K562 (cell line): ENCODE data around the gene IRF2BP1. TPM values are rescaled to one million over a fixed set of nuclear protein-coding genes. Genes with fewer than 3 reads are reported as not detected.

Experiments
- BMI1 ChIP-seq: fragments of 150-350 bp; IDR thresholded peaks from 2 replicates; pipeline ENCODE4 v1.6.1; 2014; ENCODE audit warnings: low read length
- CC2D1A ChIP-seq: fragments of 450-650 bp; IDR thresholded peaks from 2 replicates; pipeline ENCODE4 v1.6.1; 2017; ENCODE audit warnings: mild to moderate bottlenecking
- CREB1 ChIP-seq, 2 experiments: sonication (generic) in 1 of 2; formaldehyde crosslinking in 1 of 2; IDR thresholded peaks; 2 replicates each; pipeline versions ENCODE4 v1.6.1 to v1.8.0; 2012 to 2022; ENCODE audit warnings: inconsistent platforms in 1 of 2, mild to moderate bottlenecking in 1 of 2, missing genetic modification reagents in 1 of 2, moderate library complexity in 1 of 2
- E2F4 ChIP-seq: sonication (generic); formaldehyde crosslinking; IDR thresholded peaks from 2 replicates; pipeline ENCODE4 v1.8.0; 2022; ENCODE audit warnings: mild to moderate bottlenecking, low read depth, missing genetic modification reagents
- EHMT2 ChIP-seq: fragments of 450-650 bp; IDR thresholded peaks from 2 replicates; pipeline ENCODE4 v1.6.1; 2018; ENCODE audit warnings: antibody characterized with exemption
- EZH2 ChIP-seq: IDR thresholded peaks from 2 replicates; pipeline ENCODE4 v1.6.1; 2012; ENCODE audit warnings: low read depth, mild to moderate bottlenecking, inconsistent platforms, low read length, borderline replicate concordance
- GTF2B ChIP-seq: IDR thresholded peaks from 2 replicates; pipeline ENCODE4 v1.6.1; 2011; ENCODE audit not compliant: insufficient read length; ENCODE audit errors: extremely low read depth
- MCM5 ChIP-seq: fragments of 450-650 bp; IDR thresholded peaks from 2 replicates; pipeline ENCODE4 v1.6.1; 2016; ENCODE audit warnings: low read depth
- NR2C1 ChIP-seq, 2 experiments: fragments of 450-650 bp; IDR thresholded peaks; 2 replicates each; pipeline ENCODE4 v1.6.1; 2017; ENCODE audit warnings: mild to moderate bottlenecking in 2 of 2, antibody characterized with exemption in 1 of 2, inconsistent platforms in 1 of 2, missing compliant biosample characterization in 1 of 2, missing genetic modification characterization in 1 of 2
- SETDB1 ChIP-seq: IDR thresholded peaks from one replicate; pipeline ENCODE4 v1.6.1; 2012; ENCODE audit warnings: low read length, control low read depth, inconsistent platforms
- TFAP4 ChIP-seq: sonication (generic); formaldehyde crosslinking; IDR thresholded peaks from 2 replicates; pipeline ENCODE4 v1.8.0; 2022; ENCODE audit warnings: missing genetic modification reagents, mild to moderate bottlenecking, moderate library complexity, borderline replicate concordance
- ZBTB40 ChIP-seq, 2 experiments: fragments of 450-650 bp in 1 of 2; sonication (generic) in 1 of 2; formaldehyde crosslinking in 1 of 2; IDR thresholded peaks; 2 replicates each; pipeline versions ENCODE4 v1.7.1 to v1.9.0; 2016 to 2022; ENCODE audit warnings: inconsistent platforms in 1 of 2, mild to moderate bottlenecking in 1 of 2, missing genetic modification reagents in 1 of 2
- ZNF174 ChIP-seq: fragments of 250-450 bp; sonication (Bioruptor Pico); IDR thresholded peaks from 2 replicates; pipeline ENCODE4 v1.4.0; 2020; ENCODE audit warnings: mild to moderate bottlenecking
- ZNF444 ChIP-seq: fragments of 250-450 bp; sonication (Bioruptor Pico); IDR thresholded peaks from 2 replicates; pipeline ENCODE4 v1.4.0; 2020; ENCODE audit warnings: mild to moderate bottlenecking, moderate library complexity
- polyA plus RNA-seq, 8 experiments: library from polyadenylated mRNA; depleted of rRNA in 4 of 8; stranded (reverse) in 5 of 8; unstranded in 3 of 8; fragments of >200 nt; fragmentation: Nextera tagmentation in 2 of 8; fragmentation: Illumina TruSeq in 1 of 8; extraction: Ambion mirVana in 2 of 8; extraction: Trizol in 1 of 8; gene quantifications; 2 replicates each; pipeline versions ENCODE4 v1.2.1 to v1.2.3, GENCODE V29; 2011 to 2014; ENCODE audit warnings: inconsistent platforms in 1 of 8, missing spikeins in 1 of 8
- total RNA-seq, 7 experiments: library from RNA; depleted of rRNA in 6 of 7; stranded (reverse); fragments of >200 nt in 6 of 7; fragmentation: Illumina TruSeq in 2 of 7; extraction: Trizol in 2 of 7; gene quantifications; 2 replicates each; pipeline versions ENCODE4 v1.2.1 to v1.2.3, GENCODE V29; 2011 to 2021; ENCODE audit warnings: low replicate concordance in 1 of 7

Gene IRF2BP1
- total and polyA plus RNA-seq, 9 of the 15 experiments (the other 6 are each of a cell fraction or from before 2014, with no cell fraction given), result 0.61 to 35.9 (median 3.5) TPM

GRCh38 chr19:45902651-45903625 lies 17.0 kb upstream of the IRF2BP1 start (continued):
- TF ChIP-seq E2F4 (CRISPR knock-in tag), result no peak
- TF ChIP-seq BMI1, result 0 out of 2 replicates have a peak, but pooled peaks have one; percentile 38
- TF ChIP-seq CREB1 (IDR thresholded peaks at IDR 0.05), result no peak
- no peak for TF ChIP-seq CREB1 (CRISPR knock-in tag; IDR thresholded peaks at IDR 0.05)
- peak; percentile 51 for TF ChIP-seq SETDB1
- no peak for TF ChIP-seq ZNF444 (CRISPR knock-in tag)
- TF ChIP-seq NR2C1 (IDR thresholded peaks at IDR 0.05), result no peak
- no peak for TF ChIP-seq NR2C1 (tag; IDR thresholded peaks at IDR 0.05)
- TF ChIP-seq GTF2B, result no peak
- TF ChIP-seq EZH2, result no peak
- TF ChIP-seq EHMT2, result no peak
- no peak for TF ChIP-seq ZNF174 (CRISPR knock-in tag)
- no peak for TF ChIP-seq MCM5
- peak; percentile 37; the same call in 1 of the 2 replicates for TF ChIP-seq ZBTB40 (IDR thresholded peaks at IDR 0.05)
- no peak for TF ChIP-seq ZBTB40 (CRISPR knock-in tag; IDR thresholded peaks at IDR 0.05)
- TF ChIP-seq CC2D1A, result no peak
- peak; percentile 64; the same call in 1 of the 2 replicates for TF ChIP-seq TFAP4 (CRISPR knock-in tag)
